ENCODE results near the gene CTDP1. TPM values are rescaled to one million over a fixed set of nuclear protein-coding genes. Genes with fewer than 3 reads are reported as not detected.
A peak's percentile ranks its signal among the peaks of the same experiment; 100 is the strongest.
"Not testable (repeated sequence)": the region's sequence is repeated elsewhere in the genome, so short reads cannot be mapped to it uniquely, and the experiment has no call there.

The CTDP1 gene
- total RNA-seq, 1 donor from 2014 or later = 23.1 TPM

DNA sequence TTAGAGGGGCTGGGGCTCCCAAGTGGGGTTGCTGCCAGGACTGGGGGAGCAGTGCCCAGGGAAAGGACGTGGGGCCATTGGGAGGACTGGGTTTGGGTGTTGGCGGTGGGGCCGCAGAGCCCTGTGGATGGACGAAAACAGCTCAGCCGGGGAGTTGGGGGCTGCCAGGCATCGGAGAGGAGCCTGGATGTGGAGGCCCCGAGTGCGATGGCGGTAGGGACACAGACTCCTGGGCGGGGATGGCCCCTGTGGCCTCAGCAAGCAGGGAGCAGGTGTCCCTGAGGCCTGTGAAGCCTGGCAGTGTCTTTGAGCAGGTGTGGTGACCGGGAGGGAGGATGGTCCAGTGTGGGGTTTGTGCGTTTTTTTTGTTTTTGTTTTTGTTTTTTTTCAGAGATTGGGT lies 13.3 kb downstream of the CTDP1 start:
- DNase-seq (ENCODE audit: extremely low spot score, unreplicated experiment) = no peak
- Mint-ChIP-seq H3K9me3 (ENCODE audit: unreplicated experiment) (no peaks in the 10 kb centered on the region), H3K27ac (ENCODE audit: unreplicated experiment) (peak overlapping the region; percentile 31), H3K4me1 (ENCODE audit: unreplicated experiment) (peaks cover 20% of the 10 kb centered on the region), H3K36me3 (ENCODE audit: unreplicated experiment) (peaks cover 9% of the 10 kb centered on the region), H3K4me3 (ENCODE audit: unreplicated experiment) (no peak overlapping the region), H3K27me3 (ENCODE audit: unreplicated experiment) (no peaks in the 10 kb centered on the region)
- TF ChIP-seq, protein P1, sequence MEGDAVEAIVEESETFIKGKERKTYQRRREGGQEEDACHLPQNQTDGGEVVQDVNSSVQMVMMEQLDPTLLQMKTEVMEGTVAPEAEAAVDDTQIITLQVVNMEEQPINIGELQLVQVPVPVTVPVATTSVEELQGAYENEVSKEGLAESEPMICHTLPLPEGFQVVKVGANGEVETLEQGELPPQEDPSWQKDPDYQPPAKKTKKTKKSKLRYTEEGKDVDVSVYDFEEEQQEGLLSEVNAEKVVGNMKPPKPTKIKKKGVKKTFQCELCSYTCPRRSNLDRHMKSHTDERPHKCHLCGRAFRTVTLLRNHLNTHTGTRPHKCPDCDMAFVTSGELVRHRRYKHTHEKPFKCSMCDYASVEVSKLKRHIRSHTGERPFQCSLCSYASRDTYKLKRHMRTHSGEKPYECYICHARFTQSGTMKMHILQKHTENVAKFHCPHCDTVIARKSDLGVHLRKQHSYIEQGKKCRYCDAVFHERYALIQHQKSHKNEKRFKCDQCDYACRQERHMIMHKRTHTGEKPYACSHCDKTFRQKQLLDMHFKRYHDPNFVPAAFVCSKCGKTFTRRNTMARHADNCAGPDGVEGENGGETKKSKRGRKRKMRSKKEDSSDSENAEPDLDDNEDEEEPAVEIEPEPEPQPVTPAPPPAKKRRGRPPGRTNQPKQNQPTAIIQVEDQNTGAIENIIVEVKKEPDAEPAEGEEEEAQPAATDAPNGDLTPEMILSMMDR (IDR thresholded peaks at IDR 0.05) = no peak

DNA sequence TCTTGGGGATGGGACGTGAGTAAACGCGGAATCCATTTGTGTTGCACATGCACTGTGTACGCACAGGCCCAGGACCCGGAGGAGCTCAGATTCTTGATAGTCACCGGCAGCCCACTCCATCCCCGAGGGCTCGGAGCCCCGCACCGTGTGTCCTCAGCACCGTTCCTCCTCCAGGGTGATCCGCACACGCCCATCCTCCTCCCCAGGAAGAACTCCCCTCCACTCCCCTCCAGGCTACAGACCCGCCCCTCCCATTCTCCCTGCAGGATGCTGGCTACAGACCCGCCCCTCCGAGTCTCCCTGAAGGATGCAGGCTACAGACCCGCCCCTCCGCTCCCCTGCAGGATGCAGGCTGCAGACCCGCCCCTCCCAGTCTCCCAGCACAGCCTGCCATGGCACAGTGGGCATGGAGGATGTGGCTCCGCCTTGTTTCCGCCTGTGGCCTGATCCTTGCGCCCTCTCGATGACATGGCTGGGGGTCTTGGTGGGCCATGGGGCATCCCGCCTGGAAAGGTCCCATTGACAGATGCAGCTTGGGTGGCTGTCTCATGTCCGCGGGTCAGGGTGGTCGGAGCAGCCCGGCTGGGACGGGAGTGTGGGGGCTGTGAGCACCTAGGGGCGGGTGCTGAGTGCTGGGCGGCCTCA lies 14.1 kb downstream of the CTDP1 start:
- peaks cover 14% of the 10 kb centered on the region for H3K36me3 Mint-ChIP-seq (ENCODE audit: unreplicated experiment)
- H3K27ac Mint-ChIP-seq (ENCODE audit: unreplicated experiment) = no peak overlapping the region
- no peak for DNase-seq (ENCODE audit: extremely low spot score, unreplicated experiment)
- no peak overlapping the region for H3K4me3 Mint-ChIP-seq (ENCODE audit: unreplicated experiment)
- TF ChIP-seq, protein P1 (IDR thresholded peaks at IDR 0.05) = no peak
- no peaks in the 10 kb centered on the region for H3K27me3 Mint-ChIP-seq (ENCODE audit: unreplicated experiment)
- H3K4me1 Mint-ChIP-seq (ENCODE audit: unreplicated experiment) = peaks cover 20% of the 10 kb centered on the region
- no peaks in the 10 kb centered on the region for H3K9me3 Mint-ChIP-seq (ENCODE audit: unreplicated experiment)

DNA sequence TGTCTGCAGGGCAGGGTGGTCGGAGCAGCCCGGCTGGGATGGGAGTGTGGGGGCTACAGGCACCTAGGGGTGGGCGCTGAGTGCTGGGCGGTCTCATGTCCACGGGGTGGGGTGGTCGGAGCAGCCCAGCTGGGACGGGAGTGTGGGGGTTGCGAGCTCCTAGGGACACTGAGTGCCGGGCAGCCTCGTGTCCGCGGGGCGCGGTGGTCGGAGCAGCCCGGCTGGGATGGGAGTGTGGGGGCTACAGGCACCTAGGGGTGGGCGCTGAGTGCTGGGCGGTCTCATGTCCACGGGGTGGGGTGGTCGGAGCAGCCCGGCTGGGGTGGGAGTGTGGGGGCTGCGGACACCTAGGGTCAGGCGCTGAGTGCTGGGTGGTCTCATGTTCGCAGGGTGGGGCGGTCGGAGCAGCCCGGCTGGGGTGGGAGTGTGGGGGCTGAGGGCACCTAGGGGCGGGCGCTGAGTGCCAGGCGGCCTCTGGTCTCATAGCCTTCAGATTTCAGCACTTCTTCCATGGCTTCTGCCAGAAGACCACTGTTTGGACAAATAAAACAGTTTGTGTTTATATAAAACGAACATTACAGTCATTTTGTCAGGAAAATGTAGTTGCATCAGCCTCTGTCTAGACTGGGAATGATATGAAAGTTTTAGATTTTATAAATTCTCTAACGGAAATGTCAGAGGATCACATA lies 14.7 kb downstream of the CTDP1 start:
- Mint-ChIP-seq H3K4me1 (ENCODE audit: unreplicated experiment) (peaks cover 20% of the 10 kb centered on the region), H3K27ac (ENCODE audit: unreplicated experiment) (peak overlapping the region; percentile 65), H3K36me3 (ENCODE audit: unreplicated experiment) (peaks cover 14% of the 10 kb centered on the region)
- H3K27me3 Mint-ChIP-seq (ENCODE audit: unreplicated experiment); H3K9me3 Mint-ChIP-seq (ENCODE audit: unreplicated experiment); DNase-seq (ENCODE audit: extremely low spot score, unreplicated experiment); H3K4me3 Mint-ChIP-seq (ENCODE audit: unreplicated experiment): not testable (repeated sequence)

DNA sequence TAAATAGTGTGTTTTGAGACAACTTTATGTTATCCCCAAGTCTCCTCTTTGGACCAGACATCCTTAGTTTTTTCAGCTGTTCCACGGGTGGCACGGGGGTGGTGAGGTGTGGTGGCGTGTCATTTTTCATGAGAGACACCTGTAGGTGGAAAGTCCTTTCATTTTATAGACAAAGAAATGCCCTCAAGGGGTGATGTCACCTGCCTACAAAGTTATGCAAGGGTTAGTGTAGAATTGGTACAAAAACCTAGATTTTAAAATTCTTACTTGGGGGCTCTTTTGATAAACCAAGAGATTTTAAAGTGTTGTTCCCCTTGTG lies 15.3 kb downstream of the CTDP1 start:
- DNase-seq (ENCODE audit: extremely low spot score, unreplicated experiment) = no peak
- Mint-ChIP-seq H3K9me3 (ENCODE audit: unreplicated experiment) (no peaks in the 10 kb centered on the region), H3K4me3 (ENCODE audit: unreplicated experiment) (no peak overlapping the region), H3K27me3 (ENCODE audit: unreplicated experiment) (no peaks in the 10 kb centered on the region), H3K36me3 (ENCODE audit: unreplicated experiment) (peaks cover 16% of the 10 kb centered on the region), H3K27ac (ENCODE audit: unreplicated experiment) (peak overlapping the region; percentile 65), H3K4me1 (ENCODE audit: unreplicated experiment) (peaks cover 20% of the 10 kb centered on the region)
- TF ChIP-seq, protein P1 (IDR thresholded peaks at IDR 0.05) = no peak

DNA sequence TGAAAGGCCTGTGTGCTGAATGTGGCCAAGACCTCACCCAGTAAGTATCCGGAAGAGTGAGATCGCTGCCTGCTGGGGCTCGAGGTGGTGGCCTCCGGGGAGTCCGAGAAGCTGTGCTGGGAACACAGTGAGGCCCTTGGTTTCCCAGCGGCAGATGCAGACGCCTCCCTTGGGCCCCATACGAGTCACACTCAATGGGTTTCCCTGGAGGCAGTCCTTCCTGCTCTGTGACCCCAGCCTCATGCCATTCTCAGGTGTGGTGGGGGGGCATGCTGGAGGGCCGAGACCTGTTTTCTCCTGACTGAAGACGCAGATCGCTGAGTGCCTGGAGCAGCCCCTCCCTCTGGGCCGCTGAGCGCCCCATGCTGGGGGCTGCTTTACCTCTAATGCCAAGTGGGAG lies 15.7 kb downstream of the CTDP1 start:
- TF ChIP-seq, protein P1 (IDR thresholded peaks at IDR 0.05) = no peak
- Mint-ChIP-seq H3K27me3 (ENCODE audit: unreplicated experiment) (no peaks in the 10 kb centered on the region), H3K27ac (ENCODE audit: unreplicated experiment) (no peak overlapping the region), H3K36me3 (ENCODE audit: unreplicated experiment) (peaks cover 21% of the 10 kb centered on the region), H3K9me3 (ENCODE audit: unreplicated experiment) (no peaks in the 10 kb centered on the region), H3K4me1 (ENCODE audit: unreplicated experiment) (peaks cover 20% of the 10 kb centered on the region), H3K4me3 (ENCODE audit: unreplicated experiment) (no peak overlapping the region)
- no peak for DNase-seq (ENCODE audit: extremely low spot score, unreplicated experiment)

All from osteocyte (in vitro differentiated cells).